Mucosa of descending colon (tissue), 3 donors: Measurements from ENCODE around the gene ATXN7. TPM values are rescaled to one million over a fixed set of nuclear protein-coding genes. Genes with fewer than 3 reads are reported as not detected.
A peak's percentile ranks its signal among the peaks of the same experiment; 100 is the strongest.

ENCODE experiments used
- ATAC-seq: fragments of 200-7000 bp; cut with Tn5 transposase; one replicate; pipeline ENCODE4 v1.9.1; 2020; ENCODE audit warnings: mild to moderate bottlenecking, moderate library complexity
- DNase-seq, 3 donors: peaks; one replicate each; pipeline ENCODE4 v3.0.0-alpha.2; 2020
- H3K36me3 ChIP-seq: fragments of 200-600 bp; one replicate; pipeline ENCODE4 v1.8.0; 2021; ENCODE audit warnings: low read depth, mild to moderate bottlenecking
- H3K4me1 ChIP-seq: fragments of 200-600 bp; one replicate; pipeline ENCODE4 v1.8.0; 2021; ENCODE audit warnings: low read depth, mild to moderate bottlenecking
- H3K4me3 ChIP-seq: fragments of 200-600 bp; one replicate; pipeline ENCODE4 v1.8.0; 2021; ENCODE audit warnings: mild to moderate bottlenecking
- H3K9me3 ChIP-seq: fragments of 200-600 bp; one replicate; pipeline ENCODE4 v1.8.0; 2021; ENCODE audit warnings: mild to moderate bottlenecking
- intact Hi-C, 2 donors: fragments of 100-400 bp; cut with DNase I in 1 of 2; cut with micrococcal nuclease in 1 of 2; formaldehyde crosslinking; loops; one replicate each; pipeline versions ENCODE4 v1.11.0 to v1.11.1; 2022; cut with DNase I, micrococcal nuclease
- total RNA-seq, 3 donors: library from RNA; stranded (reverse); fragmentation: NEBNext Ultra II Directional in 2 of 3; extraction: Animal tissue kit (Norgen Biotek cat#: 25700) in 2 of 3; gene quantifications; one replicate each; pipeline versions ENCODE4 v1.2.1 to v1.2.4, GENCODE V29; 2021 to 2023
- TF ChIP-seq, protein P1 (sequence below): fragments of 200-600 bp; IDR thresholded peaks from one replicate; pipeline ENCODE4 v1.8.0; 2022; ENCODE audit warnings: antibody characterized with exemption, mild to moderate bottlenecking
- donor health status: DM: no; HTN: no; CAD: no; lungs with moderate emphysema.
- donor health status: DM: no; HTN: no; CAD: no.
- donor health status: DM: no; HTN: yes; CAD: no.

ATXN7 gene
- total RNA-seq, 3 donors from 2014 or later = 41.2 to 57.4 (median 41.5) TPM

DNA sequence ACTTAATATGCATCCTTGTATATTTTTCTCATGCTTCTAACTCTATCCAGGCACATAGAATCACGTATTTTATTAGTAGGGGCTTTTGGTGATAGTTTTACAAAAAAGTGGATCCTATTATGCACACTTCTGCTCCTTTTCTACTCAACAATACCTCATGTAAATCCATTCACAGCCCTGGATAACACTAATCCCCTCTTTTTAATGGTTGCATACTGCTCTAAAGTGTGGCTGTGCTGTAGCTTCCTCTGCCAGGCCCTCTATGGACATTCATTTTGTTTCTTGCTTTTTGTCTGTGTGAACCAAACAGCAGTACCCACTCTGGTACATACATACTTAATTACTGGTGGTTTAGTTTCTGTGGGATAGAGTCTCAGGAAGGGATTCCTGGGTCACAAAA lies 99.8 kb downstream of the ATXN7 start:
- H3K9me3 ChIP-seq = no peaks in the 10 kb centered on the region
- ATAC-seq (no peak), DNase-seq (no peak)
- no peak overlapping the region for H3K4me3 ChIP-seq
- TF ChIP-seq, protein P1, sequence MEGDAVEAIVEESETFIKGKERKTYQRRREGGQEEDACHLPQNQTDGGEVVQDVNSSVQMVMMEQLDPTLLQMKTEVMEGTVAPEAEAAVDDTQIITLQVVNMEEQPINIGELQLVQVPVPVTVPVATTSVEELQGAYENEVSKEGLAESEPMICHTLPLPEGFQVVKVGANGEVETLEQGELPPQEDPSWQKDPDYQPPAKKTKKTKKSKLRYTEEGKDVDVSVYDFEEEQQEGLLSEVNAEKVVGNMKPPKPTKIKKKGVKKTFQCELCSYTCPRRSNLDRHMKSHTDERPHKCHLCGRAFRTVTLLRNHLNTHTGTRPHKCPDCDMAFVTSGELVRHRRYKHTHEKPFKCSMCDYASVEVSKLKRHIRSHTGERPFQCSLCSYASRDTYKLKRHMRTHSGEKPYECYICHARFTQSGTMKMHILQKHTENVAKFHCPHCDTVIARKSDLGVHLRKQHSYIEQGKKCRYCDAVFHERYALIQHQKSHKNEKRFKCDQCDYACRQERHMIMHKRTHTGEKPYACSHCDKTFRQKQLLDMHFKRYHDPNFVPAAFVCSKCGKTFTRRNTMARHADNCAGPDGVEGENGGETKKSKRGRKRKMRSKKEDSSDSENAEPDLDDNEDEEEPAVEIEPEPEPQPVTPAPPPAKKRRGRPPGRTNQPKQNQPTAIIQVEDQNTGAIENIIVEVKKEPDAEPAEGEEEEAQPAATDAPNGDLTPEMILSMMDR = no peak
- peaks cover 26% of the 10 kb centered on the region for H3K4me1 ChIP-seq
- intact Hi-C loops = no loop called here
- H3K36me3 ChIP-seq = no peaks in the 10 kb centered on the region

DNA sequence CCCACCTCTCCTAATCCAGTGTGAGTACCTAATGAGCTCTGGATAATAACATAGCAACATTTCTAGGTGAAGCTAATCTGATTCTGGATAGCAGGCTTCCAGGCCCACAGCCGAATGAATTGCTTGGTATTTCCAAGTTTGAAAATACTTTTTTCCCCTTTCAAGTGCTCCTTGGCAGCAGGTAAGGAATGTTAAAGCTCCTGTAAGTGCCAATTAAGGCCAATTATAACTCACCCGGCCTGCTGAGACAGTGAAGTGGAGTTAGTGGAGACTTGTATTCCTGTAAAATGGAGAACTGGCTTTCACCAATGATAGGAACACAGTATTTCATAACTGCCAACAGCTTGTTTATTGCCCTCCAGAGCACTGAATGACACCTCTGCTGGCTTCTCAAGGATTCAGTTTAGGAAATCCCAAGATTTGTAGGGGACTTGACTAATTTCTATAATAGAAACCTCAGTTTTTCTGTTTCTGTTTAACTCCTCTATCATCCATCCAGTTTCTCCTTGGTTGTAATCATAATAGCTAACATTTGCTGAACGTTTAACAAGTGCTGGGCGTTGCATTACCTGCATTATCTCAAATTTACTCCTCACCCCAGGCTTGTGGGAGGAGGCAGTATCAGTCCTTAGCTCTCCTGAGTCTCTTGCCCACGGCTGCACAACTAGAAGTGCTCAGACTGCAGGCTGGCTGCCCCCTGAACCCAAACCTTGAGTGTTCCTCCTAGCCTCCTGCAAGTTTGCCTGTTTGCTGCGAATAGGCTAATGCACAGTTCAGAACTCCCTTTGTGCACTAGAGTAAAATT lies 101.2 kb downstream of the ATXN7 start:
- ATAC-seq (peak; percentile 34), DNase-seq (no peak)
- Histone ChIP-seq H3K9me3 (no peaks in the 10 kb centered on the region), H3K4me3 (no peak overlapping the region), H3K36me3 (no peaks in the 10 kb centered on the region), H3K4me1 (peaks cover 36% of the 10 kb centered on the region)
- intact Hi-C loops = no loop called here
- TF ChIP-seq, protein P1 = no peak

- no peak overlapping the region for H3K4me3 ChIP-seq
- DNase-seq (no peak), ATAC-seq (no peak)
- intact Hi-C loops = no loop called here
- H3K9me3 ChIP-seq = no peaks in the 10 kb centered on the region
- TF ChIP-seq, protein P1 = no peak
- peaks cover 47% of the 10 kb centered on the region for H3K4me1 ChIP-seq
- H3K36me3 ChIP-seq = no peaks in the 10 kb centered on the region
Observed at GRCh38 chr3:63966007-63966406, 102.3 kb downstream of the ATXN7 start.

DNA sequence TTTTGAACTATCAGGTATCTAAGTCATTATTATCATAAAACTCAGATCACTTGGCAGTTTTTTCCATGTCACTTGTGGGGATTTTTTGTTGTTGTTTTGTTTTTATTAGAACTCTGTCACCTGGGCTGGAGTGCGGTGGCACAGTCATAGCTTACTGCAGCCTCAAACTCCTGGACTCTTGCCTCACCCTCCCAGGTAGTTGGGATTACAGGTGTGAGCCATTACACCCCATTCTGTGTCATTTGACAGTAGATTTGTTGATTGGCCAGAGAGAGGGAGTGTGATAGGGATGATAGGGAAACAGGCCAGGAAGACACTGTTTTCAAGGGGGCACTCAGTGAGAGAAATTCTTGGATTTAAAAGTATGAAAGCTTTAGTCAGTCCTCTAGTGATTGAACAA lies 103.2 kb downstream of the ATXN7 start:
- no peaks in the 10 kb centered on the region for H3K36me3 ChIP-seq
- ATAC-seq (peak; percentile 56), DNase-seq (peak in 2 of 3 donors; percentile 33 to 37)
- TF ChIP-seq, protein P1 = no peak
- no peaks in the 10 kb centered on the region for H3K9me3 ChIP-seq
- peaks cover 54% of the 10 kb centered on the region for H3K4me1 ChIP-seq
- intact Hi-C loops = no loop called here
- H3K4me3 ChIP-seq = no peak overlapping the region

GRCh38 chr3:63967675-63968611 lies 104.3 kb downstream of the ATXN7 start:
- TF ChIP-seq, protein P1 = no peak
- no peaks in the 10 kb centered on the region for H3K36me3 ChIP-seq
- ATAC-seq (peak; percentile 69), DNase-seq (peak; percentile 64 to 74 (median 69))
- no peak overlapping the region for H3K4me3 ChIP-seq
- intact Hi-C loops = no loop called here
- H3K4me1 ChIP-seq = peaks cover 62% of the 10 kb centered on the region
- no peaks in the 10 kb centered on the region for H3K9me3 ChIP-seq
